PFSK-1 (cell line): ENCODE measurements around the gene FRMD4A.

Experiments used
- POLR2AphosphoS5 ChIP-seq: IDR thresholded peaks from 2 replicates; pipeline ENCODE4 v1.6.1; 2012; ENCODE audit warnings: low read depth, mild to moderate bottlenecking, control low read depth, low read length, moderate library complexity
- REST ChIP-seq, 2 experiments: IDR thresholded peaks; 2 replicates each; pipeline versions ENCODE4 v1.6.1 to v1.8.0; 2011 to 2012; ENCODE audit warnings: low read depth in 2 of 2, low read length in 2 of 2, control low read depth in 1 of 2, inconsistent platforms in 1 of 2, mild to moderate bottlenecking in 1 of 2, moderate library complexity in 1 of 2; ENCODE audit not compliant: insufficient read depth in 1 of 2
- TAF1 ChIP-seq: IDR thresholded peaks from 2 replicates; pipeline ENCODE4 v1.6.1; 2012; ENCODE audit warnings: low read length, control low read depth, borderline replicate concordance; ENCODE audit not compliant: insufficient read depth

DNA sequence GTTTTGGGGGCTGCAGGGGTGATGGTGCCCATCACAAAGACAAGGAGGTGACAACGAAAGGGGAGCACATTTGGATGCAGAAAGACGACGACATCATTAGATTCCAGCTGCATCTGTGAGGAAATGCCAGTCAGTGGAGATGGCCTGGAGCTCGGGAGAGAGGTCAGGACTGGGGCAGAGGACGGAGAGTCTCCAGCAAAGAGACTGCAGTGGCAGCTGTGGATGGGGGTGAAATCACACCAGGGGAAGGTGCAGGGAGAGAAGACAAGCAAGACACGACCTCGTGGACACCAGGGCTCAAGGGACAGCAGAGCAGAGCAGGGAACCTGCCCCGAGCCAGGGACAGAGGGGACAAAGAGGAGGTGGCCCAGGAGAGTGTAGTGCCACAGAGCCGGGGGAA is 540.5 kb downstream of the FRMD4A start:
- TF ChIP-seq POLR2AphosphoS5: no peak
- TF ChIP-seq TAF1: no peak
- no peak for TF ChIP-seq REST (IDR thresholded peaks at IDR 0.05; ENCODE audit: insufficient read depth in 1 of 2, low read depth in 2 of 2, low read length in 2 of 2)
